Bronchial smooth muscle cell (primary cell): ENCODE data around the gene KRT40. TPM values are rescaled to one million over a fixed set of nuclear protein-coding genes. Genes with fewer than 3 reads are reported as not detected.

ENCODE experiments used
- total RNA-seq: library from RNA; depleted of rRNA; stranded (reverse); fragments of >200 nt; gene quantifications from 2 replicates; pipeline ENCODE4 v1.2.1, GENCODE V29; 2014

The KRT40 gene
- not detected in 2 replicates for total RNA-seq

GRCh38 chr17:40984226-40984625 is at the start of gene KRT40:
Gene KRT40, minus strand, starts transcription at chr17:40984326. Its CDS starts 53 bp downstream, at chr17:40984273.

GRCh38 chr17:41029633-41030245 is 45.6 kb upstream of the KRT40 start, which contains the start of gene KRTAP1-4:
Gene KRTAP1-4, minus strand, starts transcription at chr17:41030195. Its CDS starts 117 bp downstream, at chr17:41030078.

GRCh38 chr17:41026715-41027471 is 42.8 kb upstream of the KRT40 start, which contains the start of gene KRTAP1-5:
Gene KRTAP1-5, minus strand, starts transcription at chr17:41027208. Its CDS starts 53 bp downstream, at chr17:41027155.

DNA sequence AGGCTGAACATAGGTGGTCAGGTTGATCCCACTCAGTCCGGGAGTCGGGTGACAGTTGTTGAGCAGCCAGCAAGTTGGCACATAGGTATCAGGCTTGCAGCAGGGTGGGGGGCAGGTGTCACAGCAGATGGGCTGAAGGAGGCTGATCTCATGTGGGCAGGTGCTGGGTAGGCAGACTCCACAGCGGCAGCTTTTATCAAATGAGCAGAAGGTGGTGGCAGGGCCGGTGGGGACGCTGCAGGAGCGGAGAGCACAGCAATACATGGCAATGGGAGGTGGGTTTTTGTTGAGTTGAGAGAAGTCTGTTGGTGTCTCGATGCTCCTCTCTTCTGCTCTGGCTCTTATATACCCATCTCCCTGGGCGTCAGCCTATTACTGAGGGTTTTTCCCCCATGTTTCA is 24.7 kb upstream of the KRT40 start, which contains the start of gene KRTAP3-1:
KRTAP3-1 (minus strand) TSS at position 318 of the 400 bp plus-strand sequence; CDS start at position 264, 54 bp downstream.

GRCh38 chr17:40999563-40999962 is 15.4 kb upstream of the KRT40 start, which contains the start of gene KRTAP3-2:
Gene KRTAP3-2, minus strand, starts transcription at chr17:40999906. Its CDS starts 53 bp downstream, at chr17:40999853.

GRCh38 chr17:40993839-40994238 is 9.7 kb upstream of the KRT40 start, which contains the start of gene KRTAP3-3:
Gene KRTAP3-3, minus strand, starts transcription at chr17:40994164. Its CDS starts 67 bp downstream, at chr17:40994097.

DNA sequence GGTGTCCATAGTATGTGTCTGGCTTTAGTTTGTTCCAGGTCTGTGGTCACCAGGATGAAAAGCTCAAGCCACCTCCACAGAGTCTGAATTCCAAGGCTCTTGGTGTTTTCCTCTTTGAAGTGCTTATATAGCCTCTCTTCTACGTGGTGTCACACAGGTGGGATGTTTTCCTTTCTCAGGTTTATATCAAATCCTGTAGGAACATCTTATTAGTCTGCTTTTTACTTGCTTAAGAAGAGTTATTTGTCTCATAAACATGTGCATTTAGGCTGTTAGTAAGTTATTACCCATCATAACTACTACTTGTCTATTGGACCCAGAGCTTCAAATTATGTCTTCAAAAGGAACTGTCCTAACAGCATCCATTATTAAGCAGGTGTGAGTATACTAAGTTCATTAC is 17.3 kb downstream of the KRT40 start, which contains the start of gene KRT39:
KRT39 (minus strand) TSS at position 101 of the 400 bp plus-strand sequence; CDS start at position 9, 92 bp downstream.

GRCh38 chr17:40937384-40937819 is 46.7 kb downstream of the KRT40 start, which contains the start of gene KRT23:
Gene KRT23, minus strand, starts transcription at chr17:40937646. Its CDS starts 1,043 bp downstream, at chr17:40936603.

Other genes with a start within 250 kb of the KRT40 start
- not detected in 2 replicates for gene KRT25, start 229.0 kb downstream of the KRT40 start, total RNA-seq
- not detected in 2 replicates for gene KRT26, start 212.1 kb downstream of the KRT40 start, total RNA-seq
- not detected in 2 replicates for gene KRT27, start 201.8 kb downstream of the KRT40 start, total RNA-seq
- not detected in 2 replicates for gene KRT28, start 184.4 kb downstream of the KRT40 start, total RNA-seq
- gene KRT10, start 161.7 kb downstream of the KRT40 start, total RNA-seq = 2.2 and 4.3 TPM in 2 replicates
- gene KRT12, start 117.1 kb downstream of the KRT40 start, total RNA-seq = not detected in 2 replicates
- not detected in 2 replicates for gene KRT20, start 99.1 kb downstream of the KRT40 start, total RNA-seq
- gene KRT23, start 46.7 kb downstream of the KRT40 start, total RNA-seq = 0.16 and 1.1 TPM in 2 replicates
- gene KRT39, start 17.4 kb downstream of the KRT40 start, total RNA-seq = 0.16 and 0.17 TPM in 2 replicates
- gene KRTAP3-3, start 9.8 kb upstream of the KRT40 start, total RNA-seq = not detected in 2 replicates
- not detected in 2 replicates for gene KRTAP3-2, start 15.6 kb upstream of the KRT40 start, total RNA-seq
- not detected in 2 replicates for gene KRTAP3-1, start 24.8 kb upstream of the KRT40 start, total RNA-seq
- not detected in 2 replicates for gene KRTAP1-5, start 42.9 kb upstream of the KRT40 start, total RNA-seq
- not detected in 2 replicates for gene KRTAP1-4, start 45.9 kb upstream of the KRT40 start, total RNA-seq
- gene KRTAP1-3, start 50.5 kb upstream of the KRT40 start, total RNA-seq = not detected in 2 replicates
- gene KRTAP1-1, start 57.1 kb upstream of the KRT40 start, total RNA-seq = not detected in 2 replicates
- gene KRTAP2-1, start 63.0 kb upstream of the KRT40 start, total RNA-seq = not detected in 2 replicates
- not detected in 2 replicates for gene KRTAP2-2, start 70.9 kb upstream of the KRT40 start, total RNA-seq
- gene KRTAP2-3, start 75.8 kb upstream of the KRT40 start, total RNA-seq = not detected in 2 replicates
- gene KRTAP2-4, start 81.6 kb upstream of the KRT40 start, total RNA-seq = not detected in 2 replicates
- gene KRTAP4-7, start 99.8 kb upstream of the KRT40 start, total RNA-seq = not detected in 2 replicates
- not detected in 2 replicates for gene KRTAP4-8, start 113.8 kb upstream of the KRT40 start, total RNA-seq
- gene KRTAP4-16, start 117.9 kb upstream of the KRT40 start, total RNA-seq = not detected in 2 replicates
- gene KRTAP4-9, start 121.1 kb upstream of the KRT40 start, total RNA-seq = not detected in 2 replicates
- gene KRTAP4-11, start 134.0 kb upstream of the KRT40 start, total RNA-seq = not detected in 2 replicates
- not detected in 2 replicates for gene KRTAP4-12, start 139.9 kb upstream of the KRT40 start, total RNA-seq
- gene KRTAP4-6, start 156.2 kb upstream of the KRT40 start, total RNA-seq = not detected in 2 replicates
- gene KRTAP4-5, start 165.5 kb upstream of the KRT40 start, total RNA-seq = not detected in 2 replicates
- not detected in 2 replicates for gene KRTAP4-4, start 176.4 kb upstream of the KRT40 start, total RNA-seq
- gene KRTAP4-3, start 183.9 kb upstream of the KRT40 start, total RNA-seq = not detected in 2 replicates
- gene KRTAP4-2, start 193.9 kb upstream of the KRT40 start, total RNA-seq = not detected in 2 replicates
- gene KRTAP4-1, start 200.6 kb upstream of the KRT40 start, total RNA-seq = not detected in 2 replicates
- not detected in 2 replicates for gene KRTAP9-1, start 205.6 kb upstream of the KRT40 start, total RNA-seq
- gene KRTAP9-2, start 242.3 kb upstream of the KRT40 start, total RNA-seq = not detected in 2 replicates
- not detected in 2 replicates for gene KRTAP9-3, start 248.1 kb upstream of the KRT40 start, total RNA-seq